GM21528 (cell line): ENCODE data around the gene NLGN1.

Experiments
- ATAC-seq: cut with Tn5 transposase; IDR thresholded peaks from one replicate; pipeline ENCODE4 v1.9.1; 2021; ENCODE audit warnings: mild to moderate bottlenecking, moderate library complexity; ENCODE audit not compliant: unreplicated experiment, low FRiP score

The NLGN1 gene

DNA sequence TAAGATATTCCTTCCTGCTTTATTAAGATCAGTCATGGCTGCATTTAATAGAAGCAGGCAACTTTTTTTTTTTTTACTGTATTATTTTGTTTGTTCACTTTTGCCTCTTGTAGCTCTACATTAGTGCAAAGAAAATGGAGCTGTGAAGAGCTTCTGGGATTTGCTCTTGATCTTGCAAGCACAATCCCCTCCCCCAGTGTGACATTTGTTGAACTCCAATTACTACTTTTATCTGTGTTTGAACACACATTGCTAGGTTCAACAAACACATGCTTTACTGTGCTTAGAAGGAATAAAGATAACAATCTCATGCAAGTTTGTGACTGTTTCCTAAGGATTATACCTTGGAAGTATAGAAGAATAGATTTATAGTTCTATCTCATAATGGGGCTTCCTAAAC, 648.8 kb downstream of the NLGN1 start:
- ATAC-seq, result no peak

DNA sequence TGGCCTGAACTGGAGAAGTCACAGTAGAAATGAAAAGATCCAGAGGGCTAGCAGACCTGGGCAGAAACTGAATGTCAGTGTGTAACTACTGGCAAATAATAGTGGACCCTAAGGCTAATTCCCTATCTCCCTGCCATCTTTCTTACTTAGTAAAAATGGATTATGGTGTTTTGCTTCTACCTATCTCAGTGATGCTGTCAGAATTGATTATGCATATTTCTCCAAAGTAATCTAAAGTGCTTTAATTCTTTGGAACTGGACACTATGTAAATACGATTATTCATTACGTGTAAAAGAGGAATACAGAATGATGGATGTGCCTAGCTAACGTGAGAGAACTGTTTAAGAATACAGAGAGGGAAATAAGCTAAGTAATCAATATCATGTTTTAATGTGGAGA, 651.9 kb downstream of the NLGN1 start:
- no peak for ATAC-seq

DNA sequence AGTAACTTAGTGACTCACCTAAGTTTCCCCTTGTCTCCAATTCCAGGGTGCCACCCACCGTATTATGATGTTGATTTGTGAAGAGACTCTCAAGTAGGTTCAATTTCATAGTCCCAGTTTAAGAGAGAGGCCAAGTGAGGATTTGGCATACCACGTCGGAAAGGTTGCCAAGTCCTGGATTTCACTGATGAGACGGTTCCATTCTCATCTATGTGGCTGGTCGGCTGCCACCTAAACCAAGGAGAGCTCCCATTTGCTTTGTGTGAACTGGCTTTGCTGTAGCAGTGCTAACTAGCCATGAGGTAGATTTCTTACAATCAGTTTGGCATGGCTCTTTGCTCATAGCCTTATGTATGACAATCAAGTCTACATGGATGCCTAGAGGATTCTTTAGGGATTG, 653.6 kb downstream of the NLGN1 start:
- no peak for ATAC-seq

DNA sequence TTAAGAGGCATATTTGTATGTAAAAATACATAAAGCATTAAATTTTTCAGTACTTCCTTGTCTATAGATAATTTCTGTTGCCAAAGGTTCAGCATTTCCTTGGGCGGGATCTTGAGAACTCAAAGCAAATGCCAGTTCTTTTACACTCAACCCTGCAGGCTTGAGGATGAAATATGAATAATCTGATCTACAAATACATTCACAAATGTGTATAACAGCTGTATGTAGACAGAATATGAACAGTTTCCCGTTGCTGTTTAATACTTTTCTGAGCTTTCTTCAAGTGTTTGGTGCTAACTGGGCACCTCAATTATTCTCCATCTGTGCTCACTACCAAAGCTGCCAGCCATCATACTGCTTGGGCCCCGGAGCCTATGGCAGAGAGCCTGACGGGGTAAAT, 661.3 kb downstream of the NLGN1 start:
- no peak for ATAC-seq

DNA sequence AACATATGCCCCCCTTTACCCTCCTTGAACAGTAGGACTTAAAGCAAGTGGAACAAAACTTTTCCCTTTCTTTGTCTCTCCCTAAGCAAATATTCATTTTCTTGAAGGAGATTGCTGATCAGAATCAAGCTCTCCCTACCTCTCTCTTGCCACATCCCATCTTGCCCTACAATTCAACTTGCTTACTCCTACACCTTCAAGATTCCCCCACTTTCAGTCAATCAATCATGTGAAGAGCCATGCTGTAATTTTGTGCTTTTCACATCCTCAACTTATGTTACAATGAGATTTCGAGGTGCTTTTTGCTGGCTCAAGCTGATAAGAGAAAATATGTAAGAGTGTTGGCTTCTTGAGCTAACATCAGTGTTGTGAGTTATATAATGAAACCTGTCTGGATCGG, 662.9 kb downstream of the NLGN1 start:
- no peak for ATAC-seq

DNA sequence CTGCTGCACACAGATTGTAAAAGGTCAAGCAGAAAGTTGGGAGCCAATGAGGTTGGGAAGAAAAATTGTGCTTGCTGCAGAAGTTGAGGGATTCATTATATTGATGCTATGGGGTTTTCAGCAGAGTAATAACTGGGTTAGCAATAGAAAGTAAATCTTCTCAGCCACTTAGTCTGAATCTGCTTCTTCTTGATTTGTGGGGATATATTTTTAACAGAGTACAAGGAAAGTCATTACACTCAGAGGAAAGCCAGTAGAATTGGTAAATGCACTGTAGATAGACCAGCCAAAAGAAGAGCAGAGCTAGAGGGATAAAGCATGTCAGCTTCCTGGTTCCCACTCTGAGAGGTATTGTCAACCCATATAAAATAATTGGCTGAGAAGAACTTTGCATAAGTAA, 663.6 kb downstream of the NLGN1 start:
- ATAC-seq, result no peak

DNA sequence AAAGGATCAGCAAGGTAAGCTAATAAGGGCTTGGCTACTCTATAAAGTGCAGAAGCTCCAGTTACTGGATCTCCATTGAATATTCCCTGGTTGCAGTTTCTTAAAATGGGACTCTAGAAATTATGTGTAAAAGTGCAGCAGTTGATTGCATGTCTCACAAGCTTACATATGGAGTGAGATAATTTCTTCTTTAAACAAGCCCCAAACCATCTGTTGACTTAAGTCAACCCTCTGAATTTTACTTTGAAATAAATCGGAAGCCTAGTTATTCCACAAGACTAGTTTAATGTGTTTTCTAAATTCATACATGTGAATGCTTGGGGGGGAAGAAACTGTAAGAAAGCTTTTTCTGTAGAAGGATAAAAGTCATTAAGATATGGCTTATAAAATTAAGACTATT, 664.2 kb downstream of the NLGN1 start:
- no peak for ATAC-seq

DNA sequence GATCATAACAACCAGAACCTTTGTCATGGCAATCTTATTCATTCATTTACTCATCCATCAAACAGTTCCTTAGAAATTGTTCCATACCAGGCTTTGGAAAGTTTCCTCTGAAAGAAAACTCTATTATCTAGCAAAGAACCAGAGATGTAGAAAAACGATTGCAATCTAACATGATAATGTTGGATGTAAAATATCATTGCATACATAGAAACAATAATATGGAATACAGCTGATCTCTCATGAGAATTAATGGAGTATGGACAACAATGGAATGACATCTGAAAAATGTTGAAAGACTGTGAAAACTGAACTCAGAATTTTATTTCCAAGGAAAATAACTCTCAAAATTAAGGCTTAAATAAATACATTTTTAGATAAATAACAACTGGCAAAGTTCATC, 665.4 kb downstream of the NLGN1 start:
- no peak for ATAC-seq

DNA sequence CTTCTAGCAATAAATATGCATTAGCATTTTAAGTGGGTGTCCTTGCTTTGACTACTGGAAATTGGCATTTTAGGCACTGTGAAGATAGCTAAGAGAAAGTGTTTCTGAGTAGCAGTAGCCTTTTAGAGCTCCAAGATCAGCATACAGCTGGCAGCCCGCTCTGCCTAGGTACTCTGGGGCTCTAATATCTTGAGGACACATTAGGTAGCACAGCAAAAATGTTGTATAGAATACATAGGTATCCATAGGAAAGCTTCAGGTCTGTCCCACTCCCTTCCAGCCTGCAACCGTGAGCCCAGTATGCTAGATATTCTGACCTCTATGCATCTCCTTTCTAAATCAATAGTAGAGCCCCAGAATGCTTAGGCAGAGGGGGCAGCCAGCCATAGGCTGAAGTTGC, 670.5 kb downstream of the NLGN1 start:
- no peak for ATAC-seq

DNA sequence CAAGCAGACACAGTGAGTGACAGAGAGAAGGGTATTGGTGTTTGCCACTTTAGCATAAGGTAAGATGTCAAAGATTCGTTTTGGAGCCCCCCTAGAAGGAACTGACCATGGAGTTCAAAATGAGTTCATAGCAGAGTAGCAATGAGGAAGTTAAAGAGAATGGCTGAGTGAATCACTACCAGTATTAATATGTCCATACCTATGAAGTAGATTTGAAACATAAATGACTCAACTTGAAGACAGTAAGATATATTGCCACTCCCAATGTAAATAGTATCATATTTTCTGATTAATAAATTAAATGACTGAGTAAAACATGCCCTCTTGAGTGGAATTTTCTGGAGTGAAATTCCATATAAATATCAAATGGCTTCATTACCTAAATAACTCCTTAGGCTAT, 675.1 kb downstream of the NLGN1 start:
- no peak for ATAC-seq

DNA sequence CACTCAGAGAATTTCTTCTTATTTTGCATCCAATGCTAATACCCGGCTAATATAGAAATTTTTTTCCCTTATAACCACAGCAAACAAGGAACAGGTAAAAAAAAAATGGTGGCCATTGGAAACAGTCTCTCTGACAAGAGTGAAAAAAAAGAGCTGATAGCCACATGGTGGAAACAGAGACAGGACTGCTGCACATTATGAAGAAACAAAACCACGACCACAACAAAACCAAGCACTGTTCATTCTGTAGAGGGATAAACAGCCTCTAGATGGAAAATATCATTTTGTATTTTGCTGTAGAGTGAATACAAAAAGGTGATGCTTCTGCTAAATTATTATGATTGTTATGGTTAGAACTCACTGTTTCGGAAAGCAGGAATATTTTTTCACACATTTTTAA, 686.2 kb downstream of the NLGN1 start:
- no peak for ATAC-seq

DNA sequence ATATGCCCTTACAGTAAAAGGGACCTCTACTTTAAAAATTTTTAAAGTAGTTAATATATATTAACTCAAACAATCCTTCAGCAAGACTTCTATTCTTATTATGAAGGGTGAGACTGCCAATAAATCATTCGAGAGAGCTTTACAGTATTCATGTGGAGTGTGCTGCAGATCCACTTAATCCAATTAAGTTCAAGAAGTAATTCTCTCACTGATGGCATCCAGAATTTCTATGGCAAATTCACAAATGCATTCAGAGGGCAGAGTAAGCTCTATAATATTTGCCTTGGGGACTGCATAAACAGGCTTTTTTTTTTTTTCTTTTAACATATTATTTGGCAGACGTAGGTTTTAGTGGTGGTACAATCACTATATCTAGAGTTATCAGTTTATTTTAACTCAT, 692.0 kb downstream of the NLGN1 start:
- no peak for ATAC-seq

DNA sequence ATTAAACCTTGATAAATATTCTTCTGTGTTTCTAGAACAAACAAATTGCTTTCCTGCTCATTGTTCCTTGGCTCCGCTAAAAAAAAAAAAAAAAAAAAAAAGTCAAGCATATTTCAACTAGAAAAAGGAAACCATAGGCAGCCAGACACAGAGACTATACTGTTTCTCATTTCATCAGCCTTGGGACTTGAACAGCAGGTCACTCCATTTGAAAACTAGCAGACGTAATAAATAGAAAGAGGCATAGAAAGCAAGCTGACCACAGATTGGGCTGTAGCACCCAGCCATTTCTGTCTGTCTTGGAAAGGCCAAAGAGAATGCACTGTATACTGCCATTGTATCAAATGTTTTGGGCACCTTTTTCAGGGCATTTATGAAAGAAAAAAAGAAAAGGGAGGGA, 697.1 kb downstream of the NLGN1 start:
- no peak for ATAC-seq

DNA sequence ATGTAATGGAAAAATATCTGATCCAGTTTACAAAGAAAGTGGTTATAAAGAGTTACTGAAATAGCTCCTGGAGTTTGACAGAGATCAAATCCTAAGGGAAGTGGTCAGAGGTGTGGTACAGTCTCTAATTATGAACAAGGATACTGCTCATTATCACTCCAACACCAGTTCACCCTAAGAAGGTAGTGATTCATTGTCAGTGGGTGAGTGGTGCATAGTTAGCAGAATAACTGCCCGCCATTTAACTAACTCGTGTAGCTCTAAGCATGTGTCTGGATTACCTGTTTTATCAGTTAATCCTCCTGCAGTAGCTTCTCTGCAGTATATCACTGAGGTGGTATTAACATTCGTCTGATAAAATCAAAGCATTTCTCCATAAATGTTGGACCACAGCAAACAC, 700.1 kb downstream of the NLGN1 start:
- ATAC-seq, result no peak

DNA sequence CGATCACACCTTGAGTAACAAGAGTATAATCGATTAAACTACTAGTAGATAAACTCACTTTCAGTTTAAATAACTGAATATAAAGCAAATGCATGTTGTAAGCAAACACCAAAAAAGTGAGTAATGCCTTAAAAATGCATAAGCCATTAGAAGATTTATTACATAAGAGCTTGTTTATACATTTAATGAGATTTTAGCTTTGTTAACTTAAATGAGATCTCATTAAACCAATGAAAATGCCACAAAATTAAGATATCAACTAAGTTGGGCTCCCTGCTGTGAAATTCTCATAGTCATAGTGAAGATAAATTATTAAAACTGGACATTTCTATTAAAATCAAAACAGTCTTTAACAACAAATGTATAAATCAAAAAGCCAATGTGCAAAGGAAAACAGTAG, 701.2 kb downstream of the NLGN1 start:
- no peak for ATAC-seq

DNA sequence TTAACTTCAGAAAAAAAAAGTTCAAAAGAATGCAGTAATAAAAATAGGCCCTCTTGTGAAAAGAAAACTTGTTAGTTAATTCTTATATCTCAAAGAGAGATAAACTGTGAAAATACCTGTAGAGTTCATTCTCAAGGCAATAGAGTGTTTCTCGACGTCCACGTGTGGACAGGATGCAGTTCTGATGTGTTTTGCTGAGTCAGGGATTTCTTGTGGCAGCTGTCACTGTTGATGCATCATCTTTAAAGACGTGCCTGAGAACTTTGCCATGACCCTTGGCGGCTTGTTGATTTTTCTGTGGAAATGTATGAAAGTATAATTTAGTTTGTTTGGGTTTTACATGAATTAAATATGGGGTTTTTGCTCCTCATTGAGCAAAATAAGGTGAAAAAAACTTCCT, 702.2 kb downstream of the NLGN1 start:
- no peak for ATAC-seq

DNA sequence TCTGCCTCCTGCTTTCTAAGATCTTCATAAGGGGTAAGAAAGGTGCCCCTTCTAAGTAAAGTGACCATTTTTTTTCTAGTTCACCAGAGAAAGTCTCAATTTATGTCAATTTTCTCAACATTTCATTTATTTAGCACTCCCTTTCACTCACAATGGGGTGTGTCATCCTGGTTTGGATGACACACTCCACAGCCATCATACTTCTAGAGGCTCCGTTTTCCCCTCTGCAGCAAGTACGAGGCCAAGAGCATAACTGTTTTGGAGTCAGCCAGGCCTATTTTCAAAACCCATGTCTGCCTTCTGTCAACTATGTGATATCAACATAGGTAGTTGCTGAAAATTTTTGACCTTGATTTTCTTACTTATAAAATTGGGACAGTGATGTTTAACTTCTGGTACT, 703.2 kb downstream of the NLGN1 start:
- ATAC-seq, result no peak

DNA sequence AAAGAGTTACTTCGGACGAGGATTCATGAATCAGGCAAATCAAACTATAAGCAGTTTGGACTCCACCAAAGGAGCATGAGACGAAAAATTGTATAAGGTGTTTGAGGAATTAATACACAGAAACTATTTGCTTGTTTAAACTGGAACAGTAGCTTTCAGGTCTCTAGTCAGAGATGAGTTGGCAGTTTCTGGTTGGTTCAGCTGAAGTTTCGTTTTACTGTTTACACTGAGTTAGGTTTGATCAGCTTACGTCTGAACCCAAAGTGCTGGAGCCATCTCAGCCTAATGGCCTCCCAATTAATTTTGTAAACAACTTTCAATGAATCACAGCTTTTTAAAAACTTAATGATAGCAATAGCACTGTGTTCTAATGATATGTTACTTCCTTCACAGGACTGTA, 703.7 kb downstream of the NLGN1 start:
- no peak for ATAC-seq

DNA sequence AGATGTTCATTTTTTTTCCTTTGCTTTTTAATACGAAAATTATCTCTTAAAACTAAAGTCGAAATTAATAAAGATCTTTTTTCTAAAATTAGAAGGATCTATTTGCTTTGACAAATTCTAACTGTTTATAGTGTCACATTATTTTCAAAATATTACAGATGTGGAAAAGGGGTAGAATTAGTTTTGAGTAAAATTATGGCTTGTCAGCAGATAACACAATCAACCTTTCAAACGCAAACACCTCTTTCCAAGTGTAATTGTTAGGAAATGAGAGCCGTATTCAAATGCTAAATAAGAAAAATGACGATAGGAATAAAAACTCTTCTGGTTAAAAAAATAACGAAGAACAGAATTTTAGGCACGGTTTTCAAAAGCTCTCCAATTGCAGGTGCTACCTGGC, 704.7 kb downstream of the NLGN1 start:
- ATAC-seq, result no peak

DNA sequence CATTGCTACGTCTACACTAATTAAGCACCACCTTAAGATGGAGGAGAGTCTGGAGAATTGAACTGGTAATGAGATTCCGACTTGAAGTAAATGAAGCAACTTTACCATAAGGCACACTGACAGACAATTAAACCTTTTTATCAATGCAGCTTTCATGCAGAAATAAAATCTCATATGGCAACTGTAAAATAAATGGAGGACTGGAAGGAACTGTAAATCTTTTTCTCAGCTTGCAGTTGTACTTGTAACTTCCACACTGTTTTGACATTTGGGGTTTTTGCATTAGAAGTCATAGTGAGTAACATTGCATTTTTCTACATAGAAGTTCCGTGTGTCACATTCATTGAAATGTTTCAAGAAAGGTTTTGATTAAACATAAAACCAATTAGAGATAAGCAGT, 705.3 kb downstream of the NLGN1 start:
- ATAC-seq, result no peak

DNA sequence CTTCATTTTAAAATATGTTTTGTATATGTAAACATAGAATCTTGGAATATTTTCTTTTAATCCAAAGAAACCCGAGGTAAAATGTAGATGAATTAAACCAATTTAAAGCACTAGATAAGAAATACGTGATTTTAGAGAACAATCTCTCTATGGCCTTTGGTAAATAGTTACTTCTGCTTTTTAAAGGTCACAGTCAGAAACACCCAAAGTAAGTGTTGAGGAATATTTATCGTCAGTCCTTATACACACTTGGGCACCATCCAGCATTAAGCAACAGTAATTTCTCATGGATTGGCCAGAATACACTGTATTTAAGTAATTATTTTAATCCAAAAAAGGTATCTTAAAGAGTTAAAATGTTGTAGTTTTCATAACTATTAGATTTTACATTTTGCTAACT, 713.2 kb downstream of the NLGN1 start:
- ATAC-seq, result no peak

DNA sequence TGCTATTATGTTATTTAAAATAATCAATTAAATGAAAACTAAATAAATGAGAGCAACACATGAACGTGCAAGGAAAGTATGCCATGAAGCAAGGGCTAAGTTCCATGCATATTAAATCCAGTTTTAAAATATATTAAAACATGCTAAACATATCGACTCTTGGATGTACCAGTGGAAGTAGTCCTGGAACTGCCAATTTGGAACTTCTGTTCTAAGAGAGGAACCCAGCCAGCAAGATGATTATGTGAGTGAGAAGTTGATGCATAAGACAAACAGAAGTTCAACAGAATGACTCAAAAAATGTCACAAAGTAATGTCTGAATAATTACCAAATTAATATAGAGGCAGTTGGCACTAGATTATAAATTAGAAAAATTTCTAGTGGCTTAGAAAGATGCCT, 714.2 kb downstream of the NLGN1 start:
- no peak for ATAC-seq

DNA sequence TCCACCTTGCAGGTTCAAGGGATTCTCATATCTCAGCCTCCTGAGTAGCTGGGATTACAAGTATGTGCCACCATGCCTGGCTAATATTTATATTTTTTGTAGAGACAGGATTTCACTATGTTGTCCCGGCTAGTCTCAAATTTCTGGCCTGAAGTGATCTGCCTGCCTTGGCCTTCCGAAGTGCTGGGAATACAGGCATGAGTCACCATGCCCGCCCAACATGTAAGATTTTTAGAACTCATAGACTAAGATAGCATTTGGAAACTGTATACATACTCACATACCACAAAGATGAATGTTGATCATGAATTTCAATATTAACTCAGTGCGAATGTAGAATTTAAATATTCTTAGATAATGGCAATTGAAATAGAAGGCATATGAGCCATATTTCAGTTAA, 718.9 kb downstream of the NLGN1 start:
- ATAC-seq, result no peak

DNA sequence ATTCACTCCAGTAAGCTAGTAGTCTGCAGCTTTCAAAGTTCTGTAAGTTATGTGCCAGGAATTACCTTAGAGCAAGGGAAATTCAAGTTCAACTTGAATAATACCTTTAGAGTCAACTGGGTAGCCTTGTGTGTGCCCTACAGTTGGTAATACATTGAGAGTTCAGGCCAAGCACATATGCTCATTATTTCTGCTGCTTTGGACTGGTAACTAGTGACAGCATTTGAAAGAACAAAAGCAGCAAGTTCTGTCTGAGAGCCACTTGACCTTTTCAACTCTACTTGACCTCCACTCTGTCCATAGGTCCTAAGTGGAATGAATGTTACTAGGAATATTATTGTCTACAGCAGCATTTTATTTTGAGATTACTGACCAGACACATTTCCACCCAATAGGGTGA, 723.5 kb downstream of the NLGN1 start:
- no peak for ATAC-seq
